Endothelial cell (in vitro differentiated cells): ENCODE measurements around the gene PLCH2. TPM values are rescaled to one million over a fixed set of nuclear protein-coding genes. Genes with fewer than 3 reads are reported as not detected.

Experiments
- DNase-seq: peaks from one replicate; pipeline ENCODE4 v3.0.0; 2021; ENCODE audit warnings: low spot score
- H3K27ac Mint-ChIP-seq: one replicate; pipeline ENCODE4 v1.8.0; 2021; ENCODE audit warnings: mixed read lengths, inconsistent platforms; ENCODE audit not compliant: unreplicated experiment
- H3K27me3 Mint-ChIP-seq: one replicate; pipeline ENCODE4 v1.8.0; 2021; ENCODE audit warnings: mild to moderate bottlenecking, moderate library complexity, mixed read lengths, inconsistent platforms; ENCODE audit not compliant: unreplicated experiment
- H3K36me3 Mint-ChIP-seq: one replicate; pipeline ENCODE4 v1.8.0; 2021; ENCODE audit warnings: mild to moderate bottlenecking, low read depth, mixed read lengths, inconsistent platforms; ENCODE audit not compliant: unreplicated experiment
- H3K4me1 Mint-ChIP-seq: one replicate; pipeline ENCODE4 v1.8.0; 2021; ENCODE audit warnings: mild to moderate bottlenecking, mixed read lengths, inconsistent platforms; ENCODE audit not compliant: unreplicated experiment
- H3K4me3 Mint-ChIP-seq: one replicate; pipeline ENCODE4 v1.8.0; 2021; ENCODE audit warnings: mild to moderate bottlenecking, mixed read lengths, inconsistent platforms; ENCODE audit not compliant: unreplicated experiment
- H3K9me3 Mint-ChIP-seq: one replicate; pipeline ENCODE4 v1.8.0; 2021; ENCODE audit warnings: mixed read lengths, inconsistent platforms; ENCODE audit not compliant: unreplicated experiment
- CTCF ChIP-seq: fragments of 200-600 bp; sonication (generic); IDR thresholded peaks from one replicate; pipeline ENCODE4 v1.5.0; 2021; ENCODE audit warnings: antibody characterized with exemption; ENCODE audit not compliant: unreplicated experiment
- total RNA-seq: library from RNA; stranded (reverse); fragmentation: NEBNext Ultra II Directional; extraction: Animal tissue kit (Norgen Biotek cat#: 25700); gene quantifications from one replicate; pipeline ENCODE4 v1.2.1, GENCODE V29; 2021; ENCODE audit not compliant: unreplicated experiment

Gene PLCH2
- total RNA-seq, 1 donor from 2014 or later, result not detected

DNA sequence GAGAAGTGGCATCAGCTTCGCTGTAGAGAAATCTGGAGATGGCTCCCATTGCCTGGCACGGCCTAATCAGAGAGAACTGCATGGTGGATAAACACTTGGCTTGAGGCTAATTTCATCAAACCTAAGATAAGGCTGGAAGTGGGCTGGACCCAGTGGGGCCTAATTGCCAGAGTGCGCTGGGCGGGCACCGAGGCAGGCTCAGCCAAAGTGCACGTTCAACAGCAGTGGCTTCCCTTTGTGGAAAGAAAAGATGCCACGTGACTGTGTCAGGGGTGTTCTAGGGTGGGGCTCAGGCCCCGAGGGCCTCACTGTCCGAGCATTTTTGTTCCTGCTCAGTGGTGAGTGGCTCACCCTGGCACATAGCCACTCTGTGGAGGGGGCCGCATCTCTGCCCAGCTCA, 5.8 kb downstream of the PLCH2 start:
- Mint-ChIP-seq H3K27me3 (peaks cover 7% of the 10 kb centered on the region), H3K36me3 (no peaks in the 10 kb centered on the region), H3K27ac (no peak overlapping the region), H3K9me3 (no peaks in the 10 kb centered on the region), H3K4me3 (no peak overlapping the region), H3K4me1 (no peaks in the 10 kb centered on the region)
- no peak for TF ChIP-seq CTCF
- DNase-seq, result no peak

DNA sequence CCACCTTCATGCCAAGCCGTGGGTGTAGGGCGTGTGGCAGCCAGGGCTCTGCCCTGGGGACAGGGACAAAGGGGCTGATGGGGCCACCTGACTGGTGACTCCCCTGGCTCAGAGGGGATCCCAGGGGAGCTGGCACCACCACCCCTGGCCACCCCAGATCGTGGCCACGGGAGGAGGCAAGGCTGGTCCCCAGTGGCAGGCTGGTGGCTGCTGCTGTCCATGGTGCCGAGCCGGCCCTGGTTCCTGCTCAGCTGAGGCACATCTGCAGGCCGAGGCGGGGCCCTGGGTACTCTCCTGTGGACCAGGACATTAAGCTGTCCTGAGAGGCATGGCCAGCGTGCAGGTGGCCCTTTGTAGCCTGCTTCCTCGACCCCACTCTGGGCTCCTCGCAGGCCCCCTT, 6.5 kb downstream of the PLCH2 start:
- peaks cover 7% of the 10 kb centered on the region for H3K27me3 Mint-ChIP-seq
- H3K4me1 Mint-ChIP-seq, result no peaks in the 10 kb centered on the region
- no peaks in the 10 kb centered on the region for H3K36me3 Mint-ChIP-seq
- TF ChIP-seq CTCF, result no peak
- H3K9me3 Mint-ChIP-seq, result no peaks in the 10 kb centered on the region
- H3K4me3 Mint-ChIP-seq, result no peak overlapping the region
- DNase-seq, result no peak
- H3K27ac Mint-ChIP-seq, result no peak overlapping the region

DNA sequence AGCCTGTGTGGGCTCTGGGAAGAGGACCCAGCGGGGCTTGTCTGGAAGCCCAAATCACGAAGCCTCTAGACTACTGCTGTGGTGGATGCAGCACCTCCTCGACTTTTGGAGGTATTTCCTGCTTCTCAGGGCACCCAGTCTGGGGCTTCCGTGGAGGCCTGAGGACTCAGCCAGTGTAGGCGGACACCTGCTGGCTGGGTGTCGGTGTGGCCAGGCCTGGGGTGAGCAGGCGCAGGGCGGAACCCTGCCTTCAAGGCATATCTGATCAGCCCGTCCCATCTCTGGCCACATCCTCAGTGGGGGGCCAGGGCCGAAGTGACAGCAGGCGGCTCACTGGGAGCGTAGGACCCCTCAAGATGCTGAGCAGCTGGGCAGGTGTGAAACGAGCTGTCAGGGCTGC, 6.9 kb downstream of the PLCH2 start:
- no peak overlapping the region for H3K4me3 Mint-ChIP-seq
- no peaks in the 10 kb centered on the region for H3K36me3 Mint-ChIP-seq
- H3K9me3 Mint-ChIP-seq, result no peaks in the 10 kb centered on the region
- TF ChIP-seq CTCF, result no peak
- no peaks in the 10 kb centered on the region for H3K4me1 Mint-ChIP-seq
- no peak overlapping the region for H3K27ac Mint-ChIP-seq
- no peak for DNase-seq
- H3K27me3 Mint-ChIP-seq, result peaks cover 7% of the 10 kb centered on the region

DNA sequence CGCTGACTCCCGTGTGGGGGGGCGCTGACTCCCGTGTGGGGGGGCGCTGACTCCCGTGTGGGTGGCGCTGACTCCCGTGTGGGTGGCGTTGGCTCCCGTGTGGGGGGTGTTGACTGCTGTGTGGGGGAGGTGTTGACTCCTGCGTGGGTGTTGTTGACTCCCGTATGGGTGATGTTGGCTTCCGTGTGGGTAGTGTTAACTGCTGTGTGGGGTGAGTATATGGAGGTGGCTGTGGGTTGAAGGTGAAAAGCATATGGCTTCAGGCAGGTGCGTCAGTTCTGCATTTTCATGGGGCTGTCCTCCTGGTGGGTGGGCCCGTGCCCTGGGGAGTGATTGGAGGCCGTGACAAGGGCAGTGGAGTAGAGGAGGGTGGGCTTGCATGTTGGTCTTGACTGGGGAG, 7.9 kb downstream of the PLCH2 start:
- no peaks in the 10 kb centered on the region for H3K4me1 Mint-ChIP-seq
- H3K9me3 Mint-ChIP-seq, result no peaks in the 10 kb centered on the region
- no peak for TF ChIP-seq CTCF
- no peaks in the 10 kb centered on the region for H3K36me3 Mint-ChIP-seq
- H3K27ac Mint-ChIP-seq, result no peak overlapping the region
- H3K4me3 Mint-ChIP-seq, result no peak overlapping the region
- H3K27me3 Mint-ChIP-seq, result peaks cover 7% of the 10 kb centered on the region
- no peak for DNase-seq

- TF ChIP-seq CTCF, result no peak
- Mint-ChIP-seq H3K9me3 (no peaks in the 10 kb centered on the region), H3K27me3 (peaks cover 9% of the 10 kb centered on the region), H3K36me3 (no peaks in the 10 kb centered on the region), H3K4me1 (no peaks in the 10 kb centered on the region), H3K27ac (no peak overlapping the region), H3K4me3 (no peak overlapping the region)
- no peak for DNase-seq
Measured at GRCh38 chr1:2486041-2486440, 10.0 kb downstream of the PLCH2 start.
